ENCODE results near the gene TMA7B.
"Not testable (repeated sequence)": the region's sequence is repeated elsewhere in the genome, so short reads cannot be mapped to it uniquely, and the experiment has no call there.

DNA sequence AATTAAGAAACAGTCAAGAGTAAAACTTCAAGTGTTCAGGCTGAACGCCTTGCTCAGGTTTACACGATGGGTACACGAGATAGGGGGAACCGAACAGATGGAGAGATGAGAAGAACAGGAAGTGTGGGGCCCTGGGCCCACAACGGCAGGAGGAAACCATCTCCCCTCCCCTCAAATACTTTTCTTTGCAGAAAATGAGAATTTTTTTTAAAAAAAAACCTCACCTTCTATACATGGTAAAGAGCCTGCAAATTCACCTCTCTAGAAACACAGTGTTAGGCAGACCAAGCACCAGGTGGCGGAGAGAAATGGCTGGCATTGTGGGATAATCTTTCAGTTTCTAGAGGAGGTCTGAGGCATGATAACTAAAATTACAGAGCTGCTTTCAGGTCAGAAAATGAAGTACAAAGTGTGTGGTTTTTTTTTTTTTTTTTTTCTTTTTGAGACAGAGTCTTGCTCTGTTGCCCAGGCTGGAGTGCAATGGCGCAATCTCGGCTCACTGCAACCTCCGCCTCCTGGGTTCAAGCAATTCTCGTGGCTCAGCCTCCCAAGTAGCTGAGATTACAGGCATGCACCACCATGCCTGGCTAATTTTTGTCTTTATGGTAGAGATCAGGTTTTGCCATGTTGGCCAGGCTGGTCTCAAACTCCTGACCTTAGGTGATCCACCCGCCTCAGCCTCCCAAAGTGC lies 8.4 kb upstream of the TMA7B start:
- TF ChIP-seq, protein P1, sequence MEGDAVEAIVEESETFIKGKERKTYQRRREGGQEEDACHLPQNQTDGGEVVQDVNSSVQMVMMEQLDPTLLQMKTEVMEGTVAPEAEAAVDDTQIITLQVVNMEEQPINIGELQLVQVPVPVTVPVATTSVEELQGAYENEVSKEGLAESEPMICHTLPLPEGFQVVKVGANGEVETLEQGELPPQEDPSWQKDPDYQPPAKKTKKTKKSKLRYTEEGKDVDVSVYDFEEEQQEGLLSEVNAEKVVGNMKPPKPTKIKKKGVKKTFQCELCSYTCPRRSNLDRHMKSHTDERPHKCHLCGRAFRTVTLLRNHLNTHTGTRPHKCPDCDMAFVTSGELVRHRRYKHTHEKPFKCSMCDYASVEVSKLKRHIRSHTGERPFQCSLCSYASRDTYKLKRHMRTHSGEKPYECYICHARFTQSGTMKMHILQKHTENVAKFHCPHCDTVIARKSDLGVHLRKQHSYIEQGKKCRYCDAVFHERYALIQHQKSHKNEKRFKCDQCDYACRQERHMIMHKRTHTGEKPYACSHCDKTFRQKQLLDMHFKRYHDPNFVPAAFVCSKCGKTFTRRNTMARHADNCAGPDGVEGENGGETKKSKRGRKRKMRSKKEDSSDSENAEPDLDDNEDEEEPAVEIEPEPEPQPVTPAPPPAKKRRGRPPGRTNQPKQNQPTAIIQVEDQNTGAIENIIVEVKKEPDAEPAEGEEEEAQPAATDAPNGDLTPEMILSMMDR (IDR thresholded peaks at IDR 0.05 in 4 of 5, conservative IDR thresholded peaks at IDR 0.05 in 1 of 5): not testable (repeated sequence)
- TF ChIP-seq POLR2A (IDR thresholded peaks at IDR 0.05): not testable (repeated sequence)

Data from gastrocnemius medialis (tissue), 4 donors.